Amniotic epithelial cell (primary cell): ENCODE measurements around the gene MXD3.
A peak's percentile ranks its signal among the peaks of the same experiment; 100 is the strongest.
"Not testable (repeated sequence)": the region's sequence is repeated elsewhere in the genome, so short reads cannot be mapped to it uniquely, and the experiment has no call there.

Experiments
- DNase-seq: peaks from one replicate; pipeline ENCODE4 v3.0.0-alpha.2; 2010; ENCODE audit warnings: low read depth

Gene MXD3

DNA sequence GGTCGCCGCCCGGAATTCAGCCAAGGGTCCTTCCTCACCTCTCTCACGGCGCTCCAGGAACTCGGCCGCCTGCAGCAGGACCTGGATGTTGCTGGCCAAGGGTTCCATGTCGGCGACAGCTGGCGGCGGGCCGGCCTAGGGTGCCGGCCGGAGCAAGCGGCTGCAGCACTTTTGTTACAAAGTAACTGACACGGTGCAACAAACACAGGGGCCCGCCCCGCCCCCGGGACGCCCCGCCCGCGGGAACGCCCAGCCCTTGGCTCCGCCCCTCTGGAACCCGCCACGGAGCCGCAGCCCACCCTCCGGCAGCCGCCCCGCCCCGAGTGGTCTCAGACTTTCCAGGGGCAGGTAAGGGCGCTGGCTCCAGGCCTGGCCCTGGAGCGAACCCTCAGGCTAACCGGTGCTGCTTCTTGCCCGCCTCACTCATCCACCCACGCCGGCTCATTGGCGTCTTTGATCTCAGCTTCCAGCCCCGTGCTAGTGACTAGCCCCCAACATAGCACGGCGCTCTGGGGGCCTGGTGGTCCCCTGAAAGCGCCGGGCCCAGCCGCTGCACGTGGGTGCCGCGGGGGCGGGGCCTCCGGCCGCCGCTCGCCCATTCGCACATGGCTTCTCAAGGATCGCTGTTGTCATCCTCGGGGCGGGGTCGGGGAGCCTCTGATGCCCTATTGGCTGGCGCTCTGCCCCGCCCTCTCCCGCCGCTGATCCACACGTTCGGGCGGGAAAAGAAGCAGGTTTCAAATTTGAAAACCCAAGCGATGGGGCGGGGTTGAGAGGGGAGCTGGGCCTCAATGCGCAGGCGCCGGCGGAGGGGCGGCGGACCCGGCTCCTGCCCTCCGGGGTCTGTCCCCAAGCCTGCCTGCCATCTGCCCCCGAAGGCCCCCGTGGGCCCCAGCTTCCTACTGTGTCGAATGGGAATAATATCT is at the start of gene MXD3:
MXD3 (minus strand) TSS at position 176 of the 926 bp plus-strand sequence; CDS start at position 108, 68 bp downstream.
- DNase-seq = peak; percentile 85

- not testable (repeated sequence) for DNase-seq
These were observed 49.0 kb upstream of the MXD3 start for GRCh38 chr5:177360740-177361139.

DNA sequence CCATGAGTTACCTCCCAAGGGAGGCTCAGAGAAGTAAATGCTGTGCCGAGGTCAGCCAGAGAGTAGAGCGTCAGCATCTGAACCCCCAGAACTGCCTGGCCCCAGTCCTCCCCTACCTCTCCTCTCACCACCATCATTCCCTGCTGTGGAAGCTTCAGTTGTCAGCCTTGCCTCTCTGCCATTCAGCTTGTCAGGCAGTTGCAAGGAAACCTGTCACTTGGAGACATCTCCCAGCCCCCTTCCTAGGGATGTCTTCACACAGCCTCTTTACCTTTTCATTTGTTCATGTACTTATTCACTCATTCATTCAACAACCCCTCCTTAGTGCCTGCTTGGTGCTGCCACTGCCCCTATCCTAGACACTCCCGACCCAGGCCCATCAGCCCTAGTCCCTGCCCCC is 48.2 kb upstream of the MXD3 start:
- no peak for DNase-seq

DNA sequence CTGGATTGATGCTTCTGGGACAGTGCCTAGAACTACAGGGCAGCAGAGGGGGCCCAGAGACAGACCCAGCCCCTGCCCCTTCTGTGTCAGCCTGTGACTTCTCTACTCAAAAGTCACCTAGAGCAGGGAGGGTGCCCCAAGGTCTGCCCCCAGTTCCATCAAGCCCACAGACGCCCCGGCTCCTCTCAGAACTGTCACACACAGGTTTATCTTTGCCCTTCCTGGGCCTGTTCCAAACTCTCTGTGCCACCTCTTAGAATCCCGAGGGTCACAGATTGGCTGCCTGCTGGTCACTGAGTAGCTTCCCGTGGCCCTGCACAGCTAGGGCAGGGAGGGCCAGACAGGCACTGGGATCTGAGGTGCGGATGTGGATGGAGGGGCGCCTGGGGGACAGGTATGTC is 47.8 kb upstream of the MXD3 start:
- DNase-seq = no peak

DNA sequence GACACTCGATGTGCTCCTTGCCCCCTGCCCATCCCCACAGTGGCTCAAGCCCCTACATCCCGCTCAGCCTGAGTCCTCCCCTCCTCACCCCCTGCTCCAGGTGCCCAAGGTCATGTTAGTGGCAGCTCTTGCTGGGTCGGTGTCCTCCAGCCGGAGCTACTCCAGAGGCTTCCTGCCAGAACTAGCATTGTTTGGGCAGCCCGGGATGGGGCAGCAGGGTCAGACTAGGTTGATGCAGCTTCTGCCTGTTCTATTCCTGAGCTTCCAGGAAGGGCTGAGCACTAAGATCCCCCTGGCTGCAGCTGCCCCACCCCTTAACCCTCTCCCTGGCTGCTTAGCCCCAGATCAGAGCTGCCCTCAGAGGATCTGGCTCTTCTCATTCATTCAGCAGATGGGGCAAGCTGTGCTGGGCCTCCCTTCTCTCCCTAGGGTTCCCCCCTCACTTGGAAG is 46.7 kb upstream of the MXD3 start:
- no peak for DNase-seq

DNA sequence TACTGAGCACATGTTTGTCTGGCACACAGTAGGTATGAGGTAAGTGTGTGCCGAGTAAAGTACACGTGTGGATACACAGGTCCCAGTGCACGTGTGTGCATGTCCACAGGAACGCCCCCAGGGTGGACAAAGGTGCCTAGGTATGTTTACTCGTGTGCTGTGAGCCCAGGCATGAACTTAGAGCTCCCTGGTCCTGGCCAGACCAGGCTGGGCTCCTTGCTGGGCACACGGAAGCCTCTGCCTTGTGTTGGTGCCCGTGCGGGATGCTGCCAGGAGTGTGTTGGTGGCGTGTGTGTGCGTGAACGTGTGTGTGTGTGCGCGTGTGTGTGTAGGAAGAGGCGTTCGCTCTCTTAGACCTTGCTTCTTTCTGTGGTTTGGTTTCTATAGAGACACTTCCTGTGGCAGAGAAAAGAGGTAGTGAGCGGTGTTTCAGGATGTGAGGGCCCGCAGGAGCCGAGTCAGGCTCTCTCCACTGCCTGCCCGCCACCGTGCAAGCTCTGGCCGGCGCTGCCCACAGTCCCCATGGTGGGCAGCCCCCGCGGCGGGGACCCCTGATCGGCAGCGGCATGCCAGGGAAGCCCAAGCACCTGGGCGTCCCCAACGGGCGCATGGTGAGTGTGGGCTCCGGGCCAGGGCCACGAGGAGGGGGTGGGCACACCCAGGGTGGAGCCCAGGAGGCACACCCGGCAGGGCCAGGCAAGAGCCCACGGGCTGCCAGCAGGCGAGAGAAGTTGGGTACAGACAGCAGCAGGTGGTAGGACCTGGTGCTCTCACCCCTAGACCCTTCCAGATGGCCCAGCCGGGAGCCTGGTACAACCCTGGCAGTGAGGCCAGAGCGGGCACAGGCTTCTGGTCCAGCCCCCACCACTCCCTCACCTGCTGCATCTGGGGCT is 46.0 kb upstream of the MXD3 start, which contains the start of gene RGS14:
RGS14 (plus strand) TSS at position 466 of the 893 bp plus-strand sequence; CDS start at position 567, 101 bp downstream.
- peak; percentile 56 for DNase-seq

GRCh38 chr5:177357146-177357458 is 45.4 kb upstream of the MXD3 start:
- DNase-seq = no peak

DNA sequence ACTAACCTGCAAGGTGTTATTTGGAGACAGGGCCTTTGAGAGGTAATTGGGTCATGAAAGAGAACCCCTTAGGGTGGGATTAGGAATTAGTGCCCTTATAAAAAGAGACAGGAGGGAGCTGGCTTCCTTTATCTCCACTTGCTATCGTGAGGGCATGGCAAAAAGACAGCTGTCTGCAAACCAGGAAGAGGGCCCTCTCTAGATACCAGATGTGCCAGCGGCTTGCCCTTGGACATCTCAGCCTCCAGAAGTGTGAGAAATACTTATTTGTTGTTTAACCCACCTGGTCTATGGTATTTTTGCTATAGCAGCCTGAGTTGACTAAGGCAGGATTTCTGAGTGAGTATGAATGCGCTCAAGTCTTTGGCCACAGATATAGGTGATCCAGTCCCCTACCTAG is 45.0 kb upstream of the MXD3 start:
- no peak for DNase-seq

DNA sequence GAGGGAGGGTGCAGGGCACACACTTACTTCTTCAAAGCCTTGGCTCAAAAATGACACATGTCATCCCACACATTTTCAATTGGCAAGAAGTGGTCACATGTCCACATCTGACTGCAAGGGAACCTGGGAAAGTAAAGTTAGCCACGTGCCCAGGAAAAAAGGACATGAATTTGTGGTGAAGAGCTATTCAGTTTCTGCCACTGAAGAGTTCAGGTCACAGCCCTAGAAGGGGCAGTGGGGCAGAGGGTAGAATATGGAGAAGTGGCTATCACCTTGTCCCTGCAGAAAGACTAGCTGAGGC is 44.1 kb upstream of the MXD3 start:
- no peak for DNase-seq

DNA sequence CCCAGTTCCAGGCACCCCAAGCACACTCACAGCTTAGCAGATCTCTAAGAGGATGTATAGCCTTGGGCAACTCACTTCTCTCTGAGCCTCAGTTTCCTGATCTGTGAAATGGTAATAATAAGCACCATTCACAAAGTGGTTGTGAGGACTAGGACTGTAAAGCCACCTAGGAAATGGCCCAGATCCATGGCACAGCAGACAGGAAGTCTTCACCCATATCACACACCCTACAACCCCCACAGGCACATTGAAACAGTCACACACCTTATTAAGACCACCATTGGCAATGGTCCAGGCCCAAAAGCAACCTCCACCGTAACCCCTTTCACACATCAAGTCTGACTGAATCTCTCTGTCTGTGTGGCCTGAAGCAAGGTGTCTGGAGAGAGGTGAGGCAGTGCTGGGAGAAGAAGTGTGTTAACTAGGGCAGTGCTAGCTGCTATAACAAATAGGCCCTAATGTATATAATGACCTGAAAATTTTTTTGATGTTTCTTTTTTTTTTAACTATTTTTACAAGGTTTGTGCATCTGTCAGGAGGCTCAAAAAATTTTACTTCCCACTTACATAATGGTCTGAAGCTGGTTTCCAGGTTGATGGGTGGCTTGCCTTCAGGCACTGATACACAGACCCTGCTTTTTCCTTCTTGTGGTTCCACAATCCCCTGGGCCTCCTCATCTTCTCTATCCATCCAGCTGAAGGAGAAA is 43.6 kb upstream of the MXD3 start:
- DNase-seq = no peak

GRCh38 chr5:177354711-177355110 is 43.0 kb upstream of the MXD3 start:
- DNase-seq = no peak

DNA sequence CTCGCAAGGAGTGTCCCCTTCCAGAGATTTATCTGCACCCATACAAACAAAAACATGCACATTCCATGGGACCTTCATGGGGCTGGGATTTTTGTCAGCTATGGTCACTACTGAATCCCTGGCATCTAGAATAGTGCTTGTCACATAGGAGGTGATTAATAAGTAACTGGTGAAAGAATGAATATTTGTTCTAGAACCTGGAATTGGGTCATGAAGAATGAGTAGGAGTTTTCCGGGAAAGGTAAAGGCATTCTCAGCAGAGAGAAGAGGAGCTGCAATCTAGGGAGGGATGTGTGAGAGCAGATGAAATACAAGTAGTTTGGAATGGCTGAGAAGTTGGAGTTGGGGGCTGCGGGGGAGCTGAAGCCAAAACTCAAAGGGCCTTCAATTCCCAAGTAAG is 42.6 kb upstream of the MXD3 start:
- DNase-seq = no peak

GRCh38 chr5:177353093-177353492 is 41.4 kb upstream of the MXD3 start:
- DNase-seq = no peak

DNA sequence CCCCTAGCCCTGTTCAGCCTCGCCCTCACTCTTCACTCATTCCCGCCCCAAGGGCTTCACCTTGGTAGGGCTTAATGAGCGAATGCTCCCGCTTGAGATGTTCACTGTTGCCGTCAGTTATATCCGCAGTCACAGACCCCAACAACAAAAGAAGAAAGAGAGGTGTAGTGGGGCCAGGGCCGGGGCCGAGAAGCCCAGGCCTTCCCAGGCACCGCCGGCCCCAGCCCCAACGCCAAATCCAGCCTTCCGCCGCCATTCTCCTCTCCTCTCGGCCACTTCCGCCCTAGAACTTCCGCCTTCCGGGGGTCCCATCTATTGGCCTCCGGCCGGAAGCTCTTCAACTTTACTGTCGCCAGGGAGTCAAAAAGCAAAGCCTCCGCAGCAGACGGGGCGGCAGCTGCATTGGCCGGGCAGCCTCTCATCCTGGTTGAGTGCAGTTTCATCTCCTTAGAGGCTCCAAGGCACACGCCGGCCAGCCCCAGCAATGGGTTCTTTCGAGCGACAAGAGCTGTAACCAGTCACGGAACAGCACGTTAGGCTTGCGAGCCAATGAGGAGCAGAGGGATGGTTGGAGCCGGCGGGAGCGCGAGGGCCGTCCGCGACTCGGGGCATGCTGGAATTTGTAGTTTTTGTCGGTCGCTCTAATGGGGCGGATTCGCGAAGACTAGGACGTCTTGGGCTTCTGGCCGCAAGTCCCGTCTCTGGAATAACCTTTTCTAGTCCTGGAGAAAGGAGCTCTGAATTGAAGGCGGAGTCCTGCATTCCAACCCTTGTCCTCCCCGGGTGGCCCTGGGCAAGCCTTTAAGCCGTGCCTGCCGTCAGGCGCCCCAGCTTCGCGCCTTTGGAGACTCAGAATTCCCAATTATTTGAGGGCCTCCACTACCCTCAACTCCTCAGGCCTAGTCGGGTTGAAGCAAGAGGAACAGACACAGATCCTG is 40.0 kb upstream of the MXD3 start, which contains the start of gene LMAN2:
LMAN2 (minus strand) TSS at position 277 of the 938 bp plus-strand sequence; CDS start at position 256, 21 bp downstream.
- DNase-seq = peak; percentile 96

DNA sequence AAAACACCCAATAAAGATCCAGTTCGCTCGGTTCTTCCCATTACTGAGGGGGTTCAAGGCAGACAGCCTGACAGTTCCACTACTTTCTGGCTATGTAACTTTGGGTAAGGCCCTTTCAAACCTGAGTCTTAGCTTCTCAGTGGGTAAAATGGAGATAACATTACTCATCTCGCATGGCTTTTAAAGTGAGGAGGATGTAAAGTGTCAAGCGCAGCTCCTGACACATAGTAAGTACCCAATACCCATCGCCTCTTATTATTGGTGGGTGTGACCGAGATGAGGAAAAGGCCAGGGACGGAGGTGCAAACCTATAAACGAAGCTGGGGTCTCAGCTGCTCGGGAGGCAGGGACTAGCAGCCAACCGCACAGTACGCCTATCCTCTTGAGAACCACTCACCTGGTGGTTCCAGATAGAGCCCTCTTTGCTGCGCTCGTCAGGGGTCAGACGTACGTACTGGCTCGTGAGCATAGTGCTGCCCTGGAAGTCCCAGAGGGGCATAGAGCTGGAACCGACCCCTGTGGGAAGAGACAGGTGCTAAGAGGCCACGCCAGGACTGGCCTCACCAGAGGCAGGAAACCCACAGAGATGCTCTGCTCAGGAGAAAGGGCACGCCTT is 39.2 kb upstream of the MXD3 start:
- no peak for DNase-seq

- DNase-seq = no peak
These were observed 38.1 kb upstream of the MXD3 start for GRCh38 chr5:177349762-177350161.

DNA sequence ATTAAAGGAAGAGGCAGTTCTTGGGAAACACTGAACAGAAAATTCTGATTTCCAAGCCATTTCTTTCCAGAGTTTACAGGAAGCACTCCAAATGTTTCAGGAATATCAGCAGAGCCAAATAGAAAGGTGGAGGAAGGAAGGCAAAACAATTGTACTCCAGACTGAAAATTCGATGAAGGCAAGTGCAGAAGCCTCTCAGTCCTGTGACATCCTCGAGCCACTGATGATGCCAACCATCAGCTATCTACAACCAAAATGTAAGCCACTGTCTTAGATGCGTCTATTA is 37.6 kb upstream of the MXD3 start:
- DNase-seq = no peak

GRCh38 chr5:177347699-177348098 is 36.0 kb upstream of the MXD3 start:
- no peak for DNase-seq

- peak; percentile 16 for DNase-seq
These were observed 35.1 kb upstream of the MXD3 start for GRCh38 chr5:177346820-177347219.

- DNase-seq = no peak
These were observed 33.2 kb upstream of the MXD3 start for GRCh38 chr5:177344891-177345290.

DNA sequence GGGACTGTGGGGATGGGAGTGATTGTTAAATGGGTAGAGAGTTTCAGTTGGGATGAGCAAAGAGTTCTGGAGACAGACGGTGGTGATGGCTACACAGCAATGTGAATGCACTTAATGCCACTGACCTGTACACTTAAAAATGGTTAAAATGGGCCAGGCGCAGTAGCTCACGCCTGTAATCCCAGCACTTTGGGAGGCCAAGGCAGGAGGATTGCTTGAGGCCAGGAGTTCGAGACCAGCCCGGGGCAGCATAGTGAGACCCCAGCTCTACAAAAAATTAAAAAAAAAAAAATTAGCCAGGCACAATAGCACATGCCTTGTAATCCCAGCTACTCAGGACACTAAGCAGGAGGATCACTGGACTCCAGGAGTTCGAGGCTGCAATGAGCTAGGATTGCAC is 32.1 kb upstream of the MXD3 start:
- DNase-seq = no peak
